SJSA1 (cell line): Measurements from ENCODE around the gene SEC61G. TPM values are rescaled to one million over a fixed set of nuclear protein-coding genes. Genes with fewer than 3 reads are reported as not detected.

Experiments
- DNase-seq, 2 experiments: peaks; one replicate each; pipeline ENCODE4 v3.0.0-alpha.2; 2015 to 2020; ENCODE audit warnings: low spot score in 2 of 2, low read depth in 1 of 2
- H3K27ac ChIP-seq: fragments of 250-450 bp; sonication (Bioruptor Pico); 2 replicates; pipeline ENCODE4 v1.5.1; 2020; ENCODE audit warnings: mild to moderate bottlenecking, moderate library complexity
- H3K27me3 ChIP-seq: fragments of 250-450 bp; sonication (Bioruptor Pico); replicated peaks from 2 replicates; pipeline ENCODE4 v1.5.1; 2020; ENCODE audit warnings: mild to moderate bottlenecking, moderate library complexity
- H3K36me3 ChIP-seq: fragments of 250-450 bp; sonication (Bioruptor Pico); 2 replicates; pipeline ENCODE4 v1.5.1; 2020; ENCODE audit warnings: mild to moderate bottlenecking
- H3K4me1 ChIP-seq: fragments of 250-450 bp; sonication (Bioruptor Pico); replicated peaks from 2 replicates; pipeline ENCODE4 v1.6.1; 2021; ENCODE audit warnings: mild to moderate bottlenecking
- H3K4me3 ChIP-seq: fragments of 250-450 bp; sonication (Bioruptor Pico); 2 replicates; pipeline ENCODE4 v1.5.1; 2020; ENCODE audit warnings: mild to moderate bottlenecking
- H3K9me3 ChIP-seq: fragments of 250-450 bp; sonication (Bioruptor Pico); replicated peaks from 2 replicates; pipeline ENCODE4 v1.5.1; 2020; ENCODE audit warnings: mild to moderate bottlenecking
- total RNA-seq: library from RNA; depleted of rRNA; stranded (reverse); fragments of >200 nt; shearing (Covaris generic); gene quantifications from 2 replicates; pipeline ENCODE4 v1.2.3, GENCODE V29; 2014; rRNA removed

SEC61G gene
- total RNA-seq, 1 experiment from 2014 or later, result 1,111 TPM

DNA sequence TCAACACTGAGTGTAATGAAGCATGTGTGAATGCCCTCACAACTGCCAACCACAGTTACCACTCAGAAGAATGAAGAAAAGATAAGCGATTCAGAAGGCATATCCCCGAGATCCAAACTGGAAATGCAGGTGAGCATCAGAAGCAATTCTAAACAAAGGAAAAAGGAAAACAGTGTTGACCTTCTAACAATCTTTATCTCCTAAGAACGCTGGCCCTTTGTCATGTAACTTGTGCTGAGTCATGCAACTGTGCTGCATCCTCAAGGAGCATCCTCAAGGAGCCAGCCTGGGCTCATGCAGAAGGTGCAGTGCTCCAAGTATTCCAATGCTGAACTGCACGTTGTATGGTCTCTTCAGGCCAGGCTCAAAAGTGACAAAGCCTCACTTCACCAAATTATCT lies 30.6 kb downstream of the SEC61G start:
- no peaks in the 10 kb centered on the region for H3K36me3 ChIP-seq
- H3K4me3 ChIP-seq, result no peak overlapping the region
- H3K9me3 ChIP-seq, result no peaks in the 10 kb centered on the region
- no peak for DNase-seq
- peaks cover 2% of the 10 kb centered on the region; the same call in 1 of the 2 replicates for H3K27me3 ChIP-seq
- H3K27ac ChIP-seq, result no peak overlapping the region
- no peaks in the 10 kb centered on the region for H3K4me1 ChIP-seq

DNA sequence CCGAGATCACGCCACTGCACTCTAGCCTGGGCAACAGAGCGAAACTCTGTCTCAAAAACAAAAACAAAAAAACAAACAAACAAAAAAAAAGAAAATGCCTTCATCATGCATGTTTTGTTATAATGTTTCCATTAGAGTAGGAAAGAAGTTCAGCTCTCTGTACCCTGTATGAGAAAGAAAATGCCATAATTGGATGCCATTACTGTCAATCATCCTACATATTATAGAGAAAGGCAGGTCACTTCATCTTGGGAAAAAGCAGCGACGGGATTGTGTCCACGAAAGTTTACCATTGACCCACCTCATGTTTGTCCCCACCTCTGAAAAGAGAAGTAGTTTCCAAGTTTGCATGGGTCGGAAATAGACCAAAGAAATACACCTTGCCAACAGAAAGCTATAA lies 33.8 kb downstream of the SEC61G start:
- Histone ChIP-seq H3K4me3 (no peak overlapping the region), H3K9me3 (no peaks in the 10 kb centered on the region), H3K36me3 (no peaks in the 10 kb centered on the region), H3K27ac (no peak overlapping the region), H3K4me1 (no peaks in the 10 kb centered on the region), H3K27me3 (no peaks in the 10 kb centered on the region; the same call in 1 of the 2 replicates)
- no peak for DNase-seq

- no peak for DNase-seq
- no peaks in the 10 kb centered on the region for H3K4me1 ChIP-seq
- H3K4me3 ChIP-seq, result no peak overlapping the region
- no peaks in the 10 kb centered on the region for H3K36me3 ChIP-seq
- H3K9me3 ChIP-seq, result no peaks in the 10 kb centered on the region
- no peak overlapping the region for H3K27ac ChIP-seq
- H3K27me3 ChIP-seq, result no peaks in the 10 kb centered on the region; the same call in 1 of the 2 replicates
Observed at GRCh38 chr7:54722502-54722901, 36.5 kb downstream of the SEC61G start.

- Histone ChIP-seq H3K27me3 (no peaks in the 10 kb centered on the region; the same call in 1 of the 2 replicates), H3K36me3 (no peaks in the 10 kb centered on the region), H3K27ac (no peak overlapping the region), H3K4me1 (no peaks in the 10 kb centered on the region), H3K4me3 (no peak overlapping the region), H3K9me3 (no peaks in the 10 kb centered on the region)
- no peak for DNase-seq
Observed at GRCh38 chr7:54722026-54722425, 37.0 kb downstream of the SEC61G start.

DNA sequence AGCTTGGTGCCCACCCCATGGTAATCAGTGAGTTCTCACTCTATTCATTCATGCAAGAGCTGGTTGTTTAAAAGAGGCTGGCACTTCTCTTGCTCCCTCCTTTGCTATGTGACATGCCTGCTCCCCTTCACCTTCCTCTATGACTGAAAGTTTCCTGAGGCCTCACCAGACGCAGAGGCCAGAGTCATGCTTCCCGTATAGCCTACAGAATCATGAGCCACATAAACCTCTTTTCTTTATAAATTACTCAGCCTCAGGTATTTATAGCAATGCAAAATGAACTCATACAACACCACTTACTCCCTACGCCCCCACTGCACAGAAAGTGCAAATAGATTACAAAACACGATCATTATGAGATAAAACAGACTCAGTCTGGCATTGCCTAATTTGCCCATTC lies 39.0 kb downstream of the SEC61G start:
- Histone ChIP-seq H3K4me3 (no peak overlapping the region), H3K36me3 (no peaks in the 10 kb centered on the region), H3K27ac (no peak overlapping the region), H3K4me1 (no peaks in the 10 kb centered on the region), H3K9me3 (no peaks in the 10 kb centered on the region), H3K27me3 (no peaks in the 10 kb centered on the region; the same call in 1 of the 2 replicates)
- no peak for DNase-seq

GRCh38 chr7:54719425-54719824 lies 39.6 kb downstream of the SEC61G start:
- Histone ChIP-seq H3K4me3 (no peak overlapping the region), H3K4me1 (no peaks in the 10 kb centered on the region), H3K27me3 (no peaks in the 10 kb centered on the region; the same call in 1 of the 2 replicates), H3K9me3 (no peaks in the 10 kb centered on the region), H3K27ac (no peak overlapping the region), H3K36me3 (no peaks in the 10 kb centered on the region)
- no peak for DNase-seq

GRCh38 chr7:54712820-54713219 lies 46.2 kb downstream of the SEC61G start:
- DNase-seq, result no peak

GRCh38 chr7:54711900-54712595 lies 47.0 kb downstream of the SEC61G start:
- Histone ChIP-seq H3K9me3 (no peaks in the 10 kb centered on the region), H3K36me3 (no peaks in the 10 kb centered on the region), H3K27me3 (no peaks in the 10 kb centered on the region), H3K4me1 (no peaks in the 10 kb centered on the region), H3K4me3 (no peak overlapping the region), H3K27ac (no peak overlapping the region)
- no peak for DNase-seq

More at GRCh38 chr7:54712820-54713219, 46.2 kb downstream of the SEC61G start:
- Histone ChIP-seq H3K4me3 (no peak overlapping the region), H3K27me3 (no peaks in the 10 kb centered on the region), H3K4me1 (no peaks in the 10 kb centered on the region), H3K36me3 (no peaks in the 10 kb centered on the region), H3K27ac (no peak overlapping the region), H3K9me3 (no peaks in the 10 kb centered on the region)

DNA sequence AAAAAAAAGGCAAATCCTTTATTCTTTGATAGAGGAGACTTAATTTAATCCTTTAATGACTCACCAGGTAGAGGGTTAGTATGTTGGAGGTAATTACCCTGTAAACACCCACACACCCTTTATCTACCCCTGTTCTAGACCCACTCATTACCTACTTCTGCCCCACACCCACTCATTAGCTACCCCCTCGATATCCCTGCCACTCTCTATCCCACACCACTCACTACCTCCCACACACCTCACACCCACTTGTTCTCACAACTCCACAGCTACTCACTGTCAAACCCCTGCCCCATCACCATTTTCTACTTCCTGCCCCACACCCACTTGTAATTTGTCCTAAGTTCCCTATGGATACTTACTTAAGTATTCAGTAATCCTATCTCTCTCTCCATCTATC lies 49.7 kb downstream of the SEC61G start:
- DNase-seq, result no peak
- H3K36me3 ChIP-seq, result no peaks in the 10 kb centered on the region
- H3K4me1 ChIP-seq, result no peaks in the 10 kb centered on the region
- no peak overlapping the region for H3K4me3 ChIP-seq
- no peaks in the 10 kb centered on the region for H3K9me3 ChIP-seq
- no peaks in the 10 kb centered on the region for H3K27me3 ChIP-seq
- no peak overlapping the region for H3K27ac ChIP-seq

DNA sequence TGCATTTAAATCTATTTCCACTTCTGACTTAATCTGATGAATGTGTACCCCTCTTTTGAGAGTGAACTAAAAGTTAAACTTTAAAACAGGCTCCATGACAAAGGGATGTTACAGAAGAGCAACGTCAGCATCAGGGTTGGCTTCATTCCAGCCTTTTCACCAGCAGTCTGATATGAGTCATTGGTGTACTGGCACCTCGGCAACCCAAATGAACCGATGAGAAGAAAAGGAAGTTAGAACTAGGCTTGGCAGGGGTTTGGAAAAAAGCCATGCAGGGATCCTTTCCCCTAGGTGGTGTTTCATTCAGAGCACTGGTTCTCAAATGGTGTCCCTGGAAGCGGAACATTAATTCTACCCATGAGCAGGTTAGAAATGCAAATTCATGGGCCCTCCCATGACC lies 53.6 kb downstream of the SEC61G start:
- no peak for DNase-seq
- Histone ChIP-seq H3K4me1 (no peaks in the 10 kb centered on the region), H3K36me3 (no peaks in the 10 kb centered on the region), H3K27ac (no peak overlapping the region), H3K9me3 (no peaks in the 10 kb centered on the region), H3K4me3 (no peak overlapping the region), H3K27me3 (no peaks in the 10 kb centered on the region)

DNA sequence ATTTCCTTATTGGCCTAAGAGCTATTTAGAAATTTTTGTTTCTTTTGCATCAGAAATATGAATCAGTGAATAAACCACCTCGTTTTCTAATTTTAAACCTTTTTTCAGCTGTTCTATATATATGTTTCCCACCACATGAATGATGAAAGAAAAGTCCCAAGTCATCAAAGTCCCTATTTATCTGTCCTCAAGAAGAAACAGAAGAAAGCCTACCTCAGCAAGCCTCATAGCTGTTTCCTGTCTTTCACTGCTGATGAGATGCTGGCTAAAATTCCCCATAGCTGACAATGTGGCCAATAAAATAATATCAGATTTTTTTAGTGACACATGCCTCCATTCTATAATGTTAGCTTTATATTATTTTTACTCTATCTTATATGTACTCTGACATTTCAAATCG lies 54.2 kb downstream of the SEC61G start:
- H3K4me3 ChIP-seq, result no peak overlapping the region
- no peaks in the 10 kb centered on the region for H3K9me3 ChIP-seq
- H3K27ac ChIP-seq, result no peak overlapping the region
- DNase-seq, result no peak
- no peaks in the 10 kb centered on the region for H3K27me3 ChIP-seq
- no peaks in the 10 kb centered on the region for H3K4me1 ChIP-seq
- no peaks in the 10 kb centered on the region for H3K36me3 ChIP-seq

Other genes starting within 250 kb of the SEC61G start
- not detected in 2 replicates for gene VSTM2A, start 216.8 kb downstream of the SEC61G start, total RNA-seq